Activated T-cell treated with anti-CD3 and anti-CD28 coated beads, Interleukin-2, amount 50 U/mL, for 1 hour (primary cell): Measurements from ENCODE around the gene C16orf46.
"Not testable (repeated sequence)": the region's sequence is repeated elsewhere in the genome, so short reads cannot be mapped to it uniquely, and the experiment has no call there.

Source experiments
- DNase-seq: peaks from one replicate; pipeline ENCODE4 v3.0.0-alpha.2; 2020

Gene C16orf46

GRCh38 chr16:81077076-81077940 is at the start of gene C16orf46:
Gene C16orf46, minus strand, starts transcription at chr16:81077238. Its CDS starts 13,283 bp downstream, at chr16:81063955.
- peak; percentile 99 for DNase-seq

- DNase-seq, result no peak
Observed at GRCh38 chr16:81123092-81123852, 46.2 kb upstream of the C16orf46 start.

DNA sequence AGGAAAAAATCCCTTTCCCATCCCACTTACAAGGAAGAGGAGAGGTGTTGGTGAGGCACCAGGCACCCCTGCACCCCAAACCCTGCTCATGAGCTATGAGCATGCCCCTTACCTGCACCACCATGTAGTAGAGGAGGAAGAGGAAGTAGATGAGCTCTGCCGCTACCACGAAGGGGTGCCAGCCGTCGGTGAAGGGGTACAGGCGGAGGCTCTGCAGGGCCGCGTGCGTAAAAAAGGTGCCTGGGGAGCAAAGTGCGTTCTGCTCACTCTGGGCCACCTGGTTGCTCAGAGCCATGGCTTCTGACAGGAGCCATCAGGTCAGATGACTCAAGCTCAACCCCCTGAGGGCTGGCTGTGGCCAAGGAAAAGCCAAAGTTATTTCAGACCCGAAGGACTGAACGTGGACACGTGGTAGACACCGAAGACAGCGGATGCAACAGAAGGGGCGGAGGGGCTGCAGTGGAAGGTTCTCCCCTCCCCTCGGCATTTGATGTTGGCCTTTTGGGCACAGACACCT is 44.5 kb upstream of the C16orf46 start:
- no peak for DNase-seq

DNA sequence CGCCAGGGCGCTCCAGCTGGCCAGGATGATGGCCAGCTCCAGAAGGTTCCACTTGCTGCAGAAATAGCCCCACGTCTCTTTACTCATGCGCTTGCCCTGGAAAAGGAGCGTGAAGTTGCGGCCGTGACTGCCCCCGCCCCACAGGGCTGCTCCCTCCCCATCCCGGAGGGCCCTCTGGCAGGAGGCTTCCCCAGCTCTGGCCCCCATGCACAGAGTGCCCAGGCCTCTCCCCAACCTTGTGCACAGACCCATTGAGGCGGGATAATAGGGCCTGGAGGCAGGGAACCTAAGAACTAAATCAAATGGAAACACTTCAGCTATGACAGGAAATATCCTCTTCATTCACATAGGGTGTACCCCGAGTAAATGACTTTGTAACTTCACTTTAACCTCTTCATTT is 40.4 kb upstream of the C16orf46 start:
- DNase-seq, result no peak

GRCh38 chr16:81116285-81116684 is 39.2 kb upstream of the C16orf46 start:
- DNase-seq, result no peak

GRCh38 chr16:81112453-81112852 is 35.4 kb upstream of the C16orf46 start:
- DNase-seq, result no peak

GRCh38 chr16:81109274-81109673 is 32.2 kb upstream of the C16orf46 start:
- DNase-seq, result not testable (repeated sequence)

- no peak for DNase-seq
Observed at GRCh38 chr16:81107511-81107910, 30.5 kb upstream of the C16orf46 start.

DNA sequence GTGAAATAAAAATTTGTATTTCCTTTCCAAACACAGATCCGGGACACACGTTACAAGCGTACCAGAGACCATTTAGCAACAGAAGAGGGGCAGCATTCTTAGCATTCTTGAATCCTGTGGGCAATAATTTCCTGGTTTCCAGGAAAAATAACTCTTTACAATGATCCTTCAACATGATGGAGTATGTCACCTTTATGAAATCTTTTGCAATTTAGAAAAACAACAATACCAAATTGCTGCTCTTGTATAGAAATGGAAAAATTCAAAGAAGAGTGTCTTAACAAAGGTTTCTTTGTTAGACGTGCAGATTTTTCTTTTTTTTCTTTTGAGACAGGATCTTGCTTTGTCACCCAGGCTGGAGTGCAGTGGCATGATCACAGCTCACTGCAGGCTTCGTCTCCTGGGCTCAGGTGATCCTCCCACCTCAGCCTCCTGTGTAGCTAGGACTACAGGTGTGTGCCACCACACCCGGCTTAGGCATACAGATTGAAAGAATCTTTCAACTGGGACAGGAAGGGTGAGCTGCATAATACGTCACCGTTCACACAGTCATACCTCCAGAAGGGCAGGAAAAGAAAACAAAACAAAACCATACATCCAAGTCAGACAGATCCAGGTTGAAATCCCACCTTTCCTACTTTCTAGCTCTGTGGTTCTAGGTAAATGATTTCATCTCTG is 29.9 kb upstream of the C16orf46 start:
- DNase-seq, result no peak

GRCh38 chr16:81105946-81106345 is 28.9 kb upstream of the C16orf46 start:
- no peak for DNase-seq

DNA sequence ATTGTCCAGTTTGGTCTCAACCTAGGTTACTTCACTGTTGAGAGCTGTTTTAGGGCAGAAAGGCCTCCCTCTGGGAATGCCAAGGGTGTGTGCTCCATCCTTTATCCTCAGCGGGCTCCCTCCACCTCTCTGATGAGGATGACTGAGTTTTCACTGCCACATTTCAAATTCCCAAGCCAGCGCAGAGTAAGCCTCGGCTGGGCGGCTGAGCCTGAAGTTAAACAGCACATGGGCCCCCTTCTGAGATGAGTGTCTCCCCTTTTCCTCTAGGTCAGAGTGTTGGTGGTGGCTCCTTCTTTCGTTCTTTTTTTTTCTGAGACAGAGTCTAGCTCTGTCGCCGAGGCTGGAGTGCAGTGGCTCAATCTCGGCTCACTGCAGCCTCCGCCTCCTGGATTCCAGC is 24.7 kb upstream of the C16orf46 start:
- no peak for DNase-seq

GRCh38 chr16:81099958-81100357 is 22.9 kb upstream of the C16orf46 start:
- no peak for DNase-seq

- DNase-seq, result no peak
Observed at GRCh38 chr16:81097230-81097629, 20.2 kb upstream of the C16orf46 start.

- peak; percentile 19 for DNase-seq
Observed at GRCh38 chr16:81096715-81097208, 19.7 kb upstream of the C16orf46 start.

DNA sequence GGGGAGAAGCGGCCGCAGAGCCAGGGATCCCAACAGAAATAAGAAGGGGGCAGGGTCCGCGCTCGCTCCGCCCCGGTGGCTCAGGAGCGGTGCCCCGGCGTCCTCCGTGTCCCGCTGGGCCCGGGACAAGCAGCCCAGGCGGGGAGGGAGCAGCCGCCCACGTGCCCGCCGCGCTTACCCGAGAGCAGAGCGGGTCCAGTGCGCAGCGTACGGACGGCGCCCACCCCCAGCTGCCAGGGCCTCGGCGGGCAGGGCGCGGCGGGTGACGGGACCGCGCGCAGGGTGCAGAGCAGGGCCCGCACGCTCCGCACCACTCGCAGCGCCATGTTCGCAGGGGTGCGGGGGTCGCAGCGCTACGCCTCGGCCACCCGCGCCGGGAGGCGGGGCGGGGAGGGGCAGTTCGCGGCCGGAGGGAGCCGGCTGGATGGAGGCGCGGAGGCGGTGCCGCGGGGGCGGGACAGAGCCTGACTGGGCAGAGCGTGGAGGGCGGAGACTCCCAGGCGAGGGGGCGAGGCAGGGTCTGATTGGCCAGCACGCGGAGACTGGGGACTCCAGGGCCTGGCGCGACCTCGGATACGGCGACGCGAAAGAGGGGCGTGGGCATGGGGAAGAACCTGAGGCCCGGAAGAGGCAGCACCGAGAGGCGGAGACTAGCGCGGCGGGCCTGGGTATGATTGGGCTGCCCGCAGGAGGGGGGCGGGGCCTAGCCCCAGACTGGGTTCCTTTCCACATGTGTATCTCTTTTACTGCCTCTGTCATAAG is 19.1 kb upstream of the C16orf46 start, which contains the start of gene GCSH:
TSS of gene GCSH (minus strand) at position 443 of the 762 bp plus-strand sequence. CDS start at position 326, 117 bp downstream.
- peak; percentile 96 for DNase-seq

DNA sequence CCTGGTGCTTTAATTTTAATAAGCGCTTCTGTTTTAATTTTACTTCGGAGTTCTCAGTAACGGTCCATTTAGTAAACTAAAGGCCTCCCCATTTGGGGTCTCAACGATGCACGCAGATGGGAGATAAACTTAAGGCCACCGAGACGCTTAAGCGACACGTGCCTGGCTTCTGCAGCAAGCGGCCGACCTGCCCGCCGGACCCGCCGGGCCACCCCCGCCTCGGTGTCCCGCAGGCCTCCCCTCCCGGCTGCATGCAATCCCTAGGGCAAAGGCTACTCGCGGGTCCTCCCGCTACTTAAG is 18.6 kb upstream of the C16orf46 start:
- DNase-seq, result no peak

- no peak for DNase-seq
Observed at GRCh38 chr16:81094771-81095251, 17.8 kb upstream of the C16orf46 start.

DNA sequence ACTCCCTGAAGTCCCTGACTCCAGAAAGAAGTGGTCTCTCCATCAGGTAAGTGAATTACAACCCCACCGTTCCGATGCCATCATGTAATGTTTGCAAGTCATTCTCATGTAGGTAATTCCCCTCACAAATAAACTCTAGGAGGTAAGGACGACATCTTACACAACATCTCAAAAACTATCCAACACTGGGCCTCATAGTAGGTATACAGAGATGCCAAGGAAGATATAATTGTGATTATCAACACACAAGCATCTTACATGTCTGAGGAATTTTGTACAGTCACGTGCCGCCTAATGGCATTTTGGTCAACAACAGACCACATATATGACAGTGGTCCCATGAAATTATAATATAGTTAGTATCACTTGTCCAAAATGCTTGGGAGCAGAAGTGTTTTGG is 11.8 kb upstream of the C16orf46 start:
- DNase-seq, result no peak

GRCh38 chr16:81081014-81081413 is 4.0 kb upstream of the C16orf46 start:
- no peak for DNase-seq

GRCh38 chr16:81080233-81080632 is 3.2 kb upstream of the C16orf46 start:
- DNase-seq, result no peak

DNA sequence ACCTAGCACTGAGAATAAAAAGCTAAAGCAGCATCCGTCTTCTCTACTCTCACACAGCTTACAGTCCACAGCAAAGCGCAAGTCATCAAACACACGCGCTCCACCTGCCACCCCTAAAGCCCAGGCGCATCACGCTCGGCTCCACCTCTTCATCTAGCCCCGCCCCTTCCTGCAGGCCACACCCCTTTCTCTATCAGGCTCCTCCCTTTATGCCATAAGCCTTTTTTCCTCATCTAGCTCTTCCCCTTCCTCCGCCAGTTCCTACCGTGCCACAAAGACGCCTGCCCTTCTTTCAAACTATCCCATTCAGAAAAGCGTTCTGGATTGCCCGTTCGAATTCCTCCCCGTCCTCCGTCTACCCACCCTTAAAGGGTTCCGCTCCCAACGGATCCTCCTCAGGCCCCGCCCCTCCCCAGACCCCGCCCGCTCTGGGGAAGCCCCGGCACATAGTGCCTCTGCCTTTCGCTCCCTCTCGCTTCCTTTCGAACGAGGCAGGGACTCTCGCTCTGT is 417 bp downstream of the C16orf46 start:
- peak; percentile 97 for DNase-seq
